NCI-H2029 (cell line): Measurements from ENCODE around the gene PUM2.
"Not testable (repeated sequence)": the region's sequence is repeated elsewhere in the genome, so short reads cannot be mapped to it uniquely, and the experiment has no call there.

Experiments
- DNase-seq: peaks from one replicate; lab custom pipeline; 2025; lab: John Stamatoyannopoulos, UW

PUM2 gene

GRCh38 chr2:20350753-20351554 is at the start of gene PUM2:
Gene PUM2 (minus strand): TSS chr2:20350844. CDS start chr2:20327360, 23,484 bp downstream.
- DNase-seq, result peak; percentile 94

- no peak for DNase-seq
Measured at GRCh38 chr2:20400306-20400705, 49.7 kb upstream of the PUM2 start.

- no peak for DNase-seq
Measured at GRCh38 chr2:20398956-20399567, 48.4 kb upstream of the PUM2 start.

- no peak for DNase-seq
Measured at GRCh38 chr2:20397811-20398447, 47.3 kb upstream of the PUM2 start.

GRCh38 chr2:20396356-20397000 is 45.8 kb upstream of the PUM2 start:
- no peak for DNase-seq

GRCh38 chr2:20393986-20394385 is 43.3 kb upstream of the PUM2 start:
- DNase-seq, result no peak

- DNase-seq, result no peak
Measured at GRCh38 chr2:20391951-20392699, 41.5 kb upstream of the PUM2 start.

GRCh38 chr2:20390524-20391123 is 40.0 kb upstream of the PUM2 start:
- no peak for DNase-seq

- DNase-seq, result no peak
Measured at GRCh38 chr2:20384953-20385352, 34.3 kb upstream of the PUM2 start.

GRCh38 chr2:20382965-20383810 is 32.5 kb upstream of the PUM2 start:
- peak; percentile 52 for DNase-seq

GRCh38 chr2:20381457-20381856 is 30.8 kb upstream of the PUM2 start:
- peak; percentile 52 for DNase-seq

- DNase-seq, result peak; percentile 46
Measured at GRCh38 chr2:20378891-20379519, 28.4 kb upstream of the PUM2 start.

- no peak for DNase-seq
Measured at GRCh38 chr2:20378341-20378740, 27.7 kb upstream of the PUM2 start.

- no peak for DNase-seq
Measured at GRCh38 chr2:20377741-20378140, 27.1 kb upstream of the PUM2 start.

GRCh38 chr2:20374982-20375381 is 24.3 kb upstream of the PUM2 start:
- DNase-seq, result not testable (repeated sequence)

GRCh38 chr2:20372896-20373640 is 22.4 kb upstream of the PUM2 start:
- DNase-seq, result no peak

GRCh38 chr2:20371323-20372025 is 20.8 kb upstream of the PUM2 start:
- no peak for DNase-seq

- no peak for DNase-seq
Measured at GRCh38 chr2:20370191-20370590, 19.5 kb upstream of the PUM2 start.

- DNase-seq, result no peak
Measured at GRCh38 chr2:20369366-20369765, 18.7 kb upstream of the PUM2 start.
